HG03064 (cell line): ENCODE results near the gene TBATA.

ENCODE experiments used
- ATAC-seq: cut with Tn5 transposase; IDR thresholded peaks from one replicate; pipeline ENCODE4 v1.9.1; 2021; ENCODE audit warnings: low read depth; ENCODE audit not compliant: unreplicated experiment

Gene TBATA

GRCh38 chr10:70763567-70763966 lies 21.6 kb downstream of the TBATA start:
- no peak for ATAC-seq

GRCh38 chr10:70762441-70763175 lies 22.6 kb downstream of the TBATA start:
- ATAC-seq = no peak

- ATAC-seq = no peak
Measured at GRCh38 chr10:70761727-70762350, 23.3 kb downstream of the TBATA start.

DNA sequence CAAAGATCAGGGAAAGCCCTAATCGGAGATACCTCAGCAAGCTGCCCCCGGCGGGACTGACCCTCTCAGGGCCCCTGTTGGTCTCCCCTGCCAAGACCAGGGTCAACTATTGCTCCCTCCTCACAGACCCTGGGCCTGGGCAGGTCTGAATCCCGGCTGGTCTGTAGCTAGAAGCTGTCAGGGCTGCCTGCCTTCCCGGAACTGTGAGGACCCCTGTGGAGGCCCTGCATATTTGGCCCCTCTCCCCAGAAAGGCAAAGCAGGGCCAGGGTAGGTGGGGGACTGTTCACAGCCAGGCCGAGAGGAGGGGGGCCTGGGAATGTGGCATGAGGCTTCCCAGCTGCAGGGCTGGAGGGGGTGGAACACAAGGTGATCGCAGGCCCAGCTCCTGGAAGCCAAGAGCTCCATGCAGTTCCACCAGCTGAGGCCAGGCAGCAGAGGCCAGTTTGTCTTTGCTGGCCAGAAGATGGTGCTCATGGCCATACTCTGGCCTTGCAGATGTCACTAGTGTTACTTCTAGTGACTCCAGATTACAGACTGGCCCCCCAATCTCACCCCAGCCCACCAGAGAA lies 24.1 kb downstream of the TBATA start:
- ATAC-seq = no peak

- ATAC-seq = no peak
Measured at GRCh38 chr10:70760271-70760787, 24.8 kb downstream of the TBATA start.

- no peak for ATAC-seq
Measured at GRCh38 chr10:70759781-70760180, 25.4 kb downstream of the TBATA start.

GRCh38 chr10:70758757-70759514 lies 26.2 kb downstream of the TBATA start:
- no peak for ATAC-seq

GRCh38 chr10:70757856-70758255 lies 27.3 kb downstream of the TBATA start:
- no peak for ATAC-seq

DNA sequence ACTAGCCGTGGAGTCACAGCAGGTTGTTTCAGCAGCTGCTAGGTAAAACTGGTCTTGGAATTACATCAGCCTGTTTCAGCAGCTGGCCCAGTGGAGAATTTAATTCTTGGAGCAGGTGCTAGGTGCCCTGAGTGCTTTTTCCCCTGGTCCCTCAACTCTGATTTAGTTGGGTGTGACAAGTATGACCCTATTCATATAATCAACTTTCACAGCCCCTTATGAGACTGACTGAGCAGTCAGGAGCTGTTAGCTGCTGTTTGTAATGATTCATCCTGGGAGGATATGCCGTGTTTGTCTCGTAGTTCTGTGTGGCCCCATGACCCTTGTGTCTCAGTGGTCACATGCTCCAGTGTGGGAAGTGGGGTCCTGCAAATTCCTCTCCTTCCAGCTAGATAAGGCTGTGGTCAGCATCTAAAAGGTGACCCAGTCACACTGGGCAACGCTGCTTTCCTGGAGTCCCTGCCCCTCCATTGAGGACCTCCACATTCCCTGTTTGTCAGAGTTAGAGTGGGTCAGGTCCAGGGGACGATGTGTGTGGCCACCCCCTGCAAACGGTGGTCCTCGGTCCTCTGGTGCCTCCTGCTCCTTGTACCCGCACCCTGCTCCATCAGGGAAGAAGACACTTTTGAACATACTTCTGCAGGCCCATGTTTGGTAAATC lies 28.3 kb downstream of the TBATA start:
- ATAC-seq = no peak

- ATAC-seq = no peak
Measured at GRCh38 chr10:70753841-70754621, 31.1 kb downstream of the TBATA start.

- ATAC-seq = no peak
Measured at GRCh38 chr10:70753026-70753663, 32.0 kb downstream of the TBATA start.

DNA sequence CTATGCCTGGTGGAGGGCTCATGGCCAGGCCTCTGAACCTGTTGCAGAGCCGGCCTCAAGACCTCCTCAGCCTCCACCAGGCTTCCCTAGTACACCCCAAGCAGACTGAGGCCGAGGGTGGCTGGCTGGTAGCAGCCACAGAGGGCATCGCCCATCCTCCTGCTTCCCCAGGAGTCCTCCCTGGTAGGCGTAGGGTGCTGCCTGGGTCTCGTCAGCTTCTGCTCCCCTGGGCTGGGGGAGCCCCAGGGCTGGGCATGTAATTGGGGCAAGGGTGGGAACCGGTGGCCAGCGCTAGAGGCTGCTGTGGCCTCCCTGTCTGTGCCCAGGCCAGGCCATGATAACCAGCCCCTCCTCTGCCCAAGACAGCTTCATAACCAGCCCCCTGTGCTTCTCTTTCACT lies 32.6 kb downstream of the TBATA start:
- ATAC-seq = no peak

GRCh38 chr10:70751991-70752390 lies 33.2 kb downstream of the TBATA start:
- no peak for ATAC-seq

DNA sequence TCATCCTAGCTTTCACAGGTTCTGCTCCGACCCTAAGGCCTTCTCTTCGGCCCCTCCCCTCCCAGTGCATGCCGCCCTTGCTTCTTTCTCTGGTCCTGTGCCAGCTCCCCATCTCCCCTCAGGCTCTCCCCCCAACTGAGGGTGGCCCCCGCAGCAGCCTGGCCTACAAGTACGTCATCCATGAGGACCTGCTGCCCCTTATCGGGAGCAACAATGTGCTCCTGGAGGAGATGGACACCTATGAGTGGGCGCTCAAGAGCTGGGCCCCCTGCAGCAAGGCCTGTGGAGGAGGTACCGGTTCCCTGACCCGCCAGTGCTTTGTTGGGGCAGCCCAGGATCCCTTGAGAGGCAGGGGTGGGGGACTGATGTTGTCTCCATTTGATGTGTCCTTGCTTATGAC lies 33.8 kb downstream of the TBATA start:
- no peak for ATAC-seq

DNA sequence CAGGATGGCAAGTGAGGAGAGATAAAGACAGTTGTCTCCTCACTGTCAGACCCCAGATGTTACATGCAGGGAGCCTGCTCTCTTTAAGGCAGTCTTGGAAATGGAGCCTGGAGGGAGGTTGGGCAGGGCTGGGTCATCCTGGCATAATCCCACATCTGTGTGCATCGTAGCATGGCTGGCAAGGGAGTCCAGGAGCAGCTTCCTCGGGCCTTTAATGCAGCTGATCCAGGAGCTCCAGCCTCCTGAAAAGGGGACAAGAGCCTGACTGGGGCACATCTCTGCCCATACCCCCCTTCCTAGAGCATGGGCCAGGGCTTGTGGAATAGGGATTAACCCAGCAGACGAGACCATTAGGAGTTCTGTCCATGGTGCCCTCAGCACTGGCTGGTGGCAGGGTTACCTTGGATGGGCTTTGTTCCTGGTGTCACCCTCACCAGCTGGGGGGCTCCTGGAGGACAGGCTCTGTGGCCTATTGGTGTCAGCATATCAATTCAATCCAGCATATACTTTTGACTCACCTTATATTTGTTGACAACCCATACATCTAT lies 34.9 kb downstream of the TBATA start:
- ATAC-seq = no peak

DNA sequence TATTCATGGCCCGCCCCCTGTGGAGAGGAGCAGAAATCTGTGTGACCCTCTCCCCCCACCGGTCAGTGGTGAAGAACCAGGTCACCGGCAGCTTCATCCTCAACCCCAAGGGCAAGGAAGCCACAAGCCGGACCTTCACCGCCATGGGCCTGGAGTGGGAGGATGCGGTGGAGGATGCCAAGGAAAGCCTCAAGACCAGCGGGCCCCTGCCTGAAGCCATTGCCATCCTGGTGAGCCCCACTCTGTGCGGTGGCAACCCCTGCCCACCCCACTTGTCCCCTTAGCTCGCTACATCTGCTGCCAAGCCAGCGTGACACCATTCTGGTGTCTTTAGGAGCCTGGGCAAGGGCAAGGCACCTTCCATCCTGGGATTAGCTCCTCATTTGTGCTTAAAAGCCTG lies 35.4 kb downstream of the TBATA start:
- no peak for ATAC-seq

- ATAC-seq = no peak
Measured at GRCh38 chr10:70748801-70749573, 36.2 kb downstream of the TBATA start.

GRCh38 chr10:70748305-70748704 lies 36.9 kb downstream of the TBATA start:
- no peak for ATAC-seq
